Activated CD4-positive, alpha-beta T cell treated with anti-CD3 and anti-CD28 coated beads, Interleukin-2, amount 50 U/mL, for 16 hours (primary cell): ENCODE results near the gene SORCS2.

ENCODE experiments used
- DNase-seq: peaks from one replicate; pipeline ENCODE4 v3.0.0-alpha.2; 2020

The SORCS2 gene

DNA sequence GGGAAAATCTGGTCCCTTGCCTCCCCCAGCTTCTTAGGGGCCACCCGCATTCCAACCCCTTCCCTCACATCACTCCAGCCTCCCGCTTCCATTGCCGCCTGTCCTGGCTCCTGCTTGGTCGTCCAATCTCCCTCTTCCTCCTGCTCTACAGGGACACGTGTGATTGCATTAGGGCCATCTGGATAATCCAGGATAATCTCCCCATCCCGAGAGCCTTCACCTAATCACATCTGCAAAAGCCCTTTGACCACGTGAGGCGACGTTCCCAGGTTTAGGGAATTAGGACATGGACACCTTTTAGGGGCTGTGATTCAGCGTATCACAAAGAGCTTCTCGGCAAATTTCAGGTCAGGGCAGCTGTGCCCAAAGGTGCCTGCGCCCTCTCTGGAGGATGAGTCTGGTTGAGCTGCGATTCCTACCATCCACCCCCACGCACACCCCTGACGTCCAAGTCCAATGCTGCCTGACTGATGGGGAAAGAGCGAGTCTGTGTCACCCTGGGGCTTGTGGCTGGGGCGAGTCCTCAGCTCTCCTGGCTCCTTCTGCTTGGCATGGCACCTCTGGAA lies 137.8 kb downstream of the SORCS2 start:
- DNase-seq: no peak

DNA sequence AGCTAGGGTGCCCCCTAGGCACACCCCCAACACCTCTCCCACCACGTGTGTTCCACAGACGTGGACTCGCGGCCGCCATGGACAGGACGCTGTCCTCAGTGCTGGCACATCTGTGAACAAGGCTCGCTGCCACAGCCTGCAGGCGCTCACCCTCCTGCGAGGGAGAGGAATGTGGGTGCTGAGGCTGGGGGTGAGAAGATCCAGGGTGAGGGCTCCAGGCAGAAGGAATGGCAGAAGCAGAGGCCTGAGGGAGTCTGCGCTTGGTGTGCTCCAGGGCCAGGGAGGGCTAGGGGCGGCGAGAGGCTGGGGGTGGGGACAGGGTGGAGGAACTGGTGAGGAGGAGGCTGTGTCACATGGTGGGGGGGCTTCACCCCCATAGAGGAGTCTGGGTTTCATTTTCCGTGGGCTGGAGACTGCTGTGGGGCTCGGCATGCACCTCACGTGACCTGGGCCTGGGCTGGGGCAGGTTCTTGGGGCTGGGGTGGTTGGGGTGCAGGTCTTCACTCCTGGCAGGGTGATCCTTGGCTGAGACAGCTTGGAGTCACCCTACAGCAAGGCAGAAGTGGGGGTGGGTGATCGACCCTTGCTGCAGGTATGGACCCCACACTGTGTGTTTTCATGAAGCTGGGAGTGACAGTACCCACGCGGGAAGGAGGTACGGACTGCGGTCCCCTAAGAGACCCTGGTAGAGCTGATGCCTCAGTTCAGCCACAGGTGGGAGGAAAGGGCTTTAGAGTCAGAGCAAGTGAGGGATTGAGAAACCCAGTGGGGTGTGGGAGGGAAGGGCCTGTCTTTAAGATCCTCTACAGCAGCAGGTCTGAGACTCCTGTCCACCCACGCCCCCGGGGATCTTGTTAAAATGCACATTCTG lies 138.7 kb downstream of the SORCS2 start:
- no peak for DNase-seq

DNA sequence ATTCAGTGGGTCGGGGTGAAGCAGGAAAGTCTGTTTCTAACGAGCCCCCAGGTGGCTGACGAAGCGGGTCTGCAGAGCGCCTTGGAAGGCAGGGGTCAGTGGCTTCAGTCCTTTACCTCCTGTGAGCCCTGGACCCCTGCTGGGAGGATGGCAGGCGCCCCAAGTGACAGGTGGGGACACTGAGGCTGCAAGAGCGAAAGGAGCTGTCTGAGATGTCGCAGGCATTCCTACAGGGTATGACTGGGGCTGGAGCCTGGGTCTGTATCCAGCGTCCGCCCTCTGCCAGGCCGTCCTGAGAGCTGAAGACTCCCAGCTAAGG lies 139.3 kb downstream of the SORCS2 start:
- no peak for DNase-seq

DNA sequence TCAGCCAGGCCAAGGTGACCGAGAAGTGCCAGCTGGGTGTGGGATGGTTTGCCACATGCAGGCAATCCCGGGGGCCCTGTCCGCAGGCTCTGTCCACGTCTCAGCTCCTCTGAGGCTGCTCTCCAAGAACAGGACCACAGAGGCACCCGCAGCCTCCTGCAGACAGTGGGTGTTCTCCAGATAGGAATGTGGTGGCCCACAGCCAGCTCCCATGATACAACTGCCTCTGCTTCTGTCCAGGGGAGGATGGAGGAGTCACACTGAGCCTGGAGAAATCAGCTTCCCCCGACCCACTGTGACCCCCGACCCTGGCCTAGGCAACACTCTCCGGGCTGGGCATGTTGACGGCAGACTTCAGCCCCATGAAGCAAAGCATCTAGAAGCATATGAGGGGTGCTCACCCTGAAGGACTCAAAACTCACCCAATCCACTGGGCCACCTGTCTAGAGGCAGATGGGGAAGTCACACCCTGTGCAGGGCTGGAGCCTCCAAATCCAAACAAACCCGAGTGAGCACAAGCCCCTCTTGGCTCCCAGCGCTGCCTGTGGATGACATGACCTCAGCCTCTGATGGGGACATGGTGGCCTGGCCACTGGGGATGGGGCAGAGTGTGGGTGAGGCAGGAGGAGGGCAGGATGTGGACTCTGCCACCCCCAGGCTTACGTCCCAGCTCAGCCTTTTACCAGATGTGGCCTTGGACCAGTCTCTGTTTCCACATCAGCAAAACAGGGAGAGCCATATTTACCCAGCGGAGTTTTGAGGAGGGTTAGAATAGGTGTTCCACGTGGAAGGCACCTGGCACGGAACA lies 140.1 kb downstream of the SORCS2 start:
- no peak for DNase-seq

DNA sequence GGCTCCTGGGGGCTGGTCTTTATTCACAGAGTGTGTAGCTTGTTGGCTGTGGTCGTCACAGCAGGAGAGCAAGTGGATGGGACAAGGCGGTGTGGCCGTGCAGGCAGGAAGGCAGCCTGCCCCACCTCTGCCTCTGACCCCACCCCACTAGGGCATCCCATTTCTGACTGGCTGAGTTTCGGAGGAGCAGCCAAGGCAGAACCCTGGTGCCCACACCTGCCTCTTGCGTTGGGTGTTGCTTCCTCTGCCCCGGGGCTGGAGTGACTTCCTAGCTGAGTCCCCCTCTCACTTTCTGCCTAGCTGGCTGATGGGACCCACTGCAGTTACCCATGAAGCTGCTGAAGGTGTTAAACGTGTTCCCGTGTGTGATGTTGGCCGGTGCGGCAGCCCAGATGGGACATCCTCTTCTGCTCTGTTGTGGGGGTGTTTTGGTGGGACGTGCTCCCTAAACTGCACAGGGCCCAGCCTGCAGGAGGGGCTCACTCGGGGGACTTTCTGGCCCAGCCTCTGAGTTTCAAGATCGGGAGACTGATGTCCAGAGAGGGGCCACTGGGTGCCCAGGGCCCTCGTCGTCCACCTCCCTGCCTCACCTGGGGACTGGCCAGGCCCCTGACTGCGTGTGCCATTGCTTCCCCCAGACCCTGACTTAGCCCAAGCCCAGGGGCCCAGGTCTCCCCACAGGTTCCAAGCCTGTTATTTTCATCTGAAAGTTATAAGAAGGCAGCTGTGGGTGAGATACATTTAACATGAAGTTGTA lies 140.9 kb downstream of the SORCS2 start:
- no peak for DNase-seq

DNA sequence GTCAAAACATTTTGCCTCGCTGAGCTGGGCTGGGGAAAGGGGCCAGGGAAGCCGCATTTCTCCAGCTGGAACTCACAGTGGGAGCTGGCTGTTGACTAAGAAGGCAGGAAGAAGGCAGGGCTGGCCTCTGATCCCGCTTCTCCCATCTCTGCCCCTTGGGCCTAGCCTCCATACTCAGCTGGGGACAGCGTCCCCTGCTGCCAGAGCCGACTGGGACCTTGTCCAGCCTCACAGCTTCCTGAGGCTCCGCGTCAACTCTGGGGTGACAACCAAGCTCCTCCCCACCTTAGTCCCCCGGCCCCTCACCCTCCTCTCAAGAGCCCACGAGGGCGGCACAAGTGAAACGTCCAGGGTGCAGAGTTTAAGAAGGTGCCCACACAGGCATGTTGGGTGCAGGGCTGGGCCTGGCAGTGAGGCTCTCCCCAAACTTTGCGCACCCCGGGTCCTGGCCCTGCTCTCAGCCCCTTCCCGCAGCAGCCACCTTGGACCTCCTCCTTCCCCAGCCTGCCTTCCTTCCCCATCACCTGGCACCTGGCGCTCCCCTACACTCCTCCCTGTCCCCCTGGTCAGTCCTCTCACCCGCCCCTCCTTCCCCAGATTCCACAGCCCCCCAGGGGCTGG lies 141.6 kb downstream of the SORCS2 start:
- DNase-seq: no peak

DNA sequence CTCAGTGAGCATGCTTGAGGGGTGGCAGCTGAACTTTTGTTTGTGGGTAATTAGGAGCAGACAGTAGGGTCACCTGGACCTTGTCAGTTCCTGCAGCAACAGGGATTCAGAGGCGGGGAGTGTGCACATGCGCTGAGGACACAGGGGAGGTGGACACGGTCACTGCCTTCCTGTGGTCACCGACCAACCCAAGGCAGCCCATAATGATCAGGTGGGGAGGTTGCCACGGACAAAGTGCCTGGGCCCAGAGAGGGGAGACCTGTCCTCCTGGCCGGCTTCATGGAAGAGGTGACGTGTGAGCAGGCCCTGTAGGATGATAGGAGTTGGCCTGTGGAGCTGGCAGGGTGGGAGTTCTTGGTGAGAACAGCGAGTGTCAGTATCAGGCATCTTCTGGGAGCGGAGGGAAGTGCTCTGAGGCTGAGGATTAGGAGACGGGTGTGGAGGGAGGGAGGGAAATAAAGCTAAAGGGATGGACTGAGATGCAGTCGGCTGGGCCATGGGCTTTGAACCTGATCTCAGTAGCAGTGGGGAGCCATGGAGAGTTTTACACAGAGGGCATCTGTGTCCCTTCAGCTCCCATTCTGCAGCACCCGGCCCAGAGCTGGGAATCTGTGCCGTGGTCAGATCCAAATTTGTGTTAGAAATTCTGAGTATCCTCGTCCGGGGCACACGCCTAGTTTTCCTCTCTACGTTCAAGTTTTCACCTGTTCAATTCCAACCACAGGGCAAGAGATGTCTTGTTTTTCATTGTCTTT lies 142.4 kb downstream of the SORCS2 start:
- no peak for DNase-seq

DNA sequence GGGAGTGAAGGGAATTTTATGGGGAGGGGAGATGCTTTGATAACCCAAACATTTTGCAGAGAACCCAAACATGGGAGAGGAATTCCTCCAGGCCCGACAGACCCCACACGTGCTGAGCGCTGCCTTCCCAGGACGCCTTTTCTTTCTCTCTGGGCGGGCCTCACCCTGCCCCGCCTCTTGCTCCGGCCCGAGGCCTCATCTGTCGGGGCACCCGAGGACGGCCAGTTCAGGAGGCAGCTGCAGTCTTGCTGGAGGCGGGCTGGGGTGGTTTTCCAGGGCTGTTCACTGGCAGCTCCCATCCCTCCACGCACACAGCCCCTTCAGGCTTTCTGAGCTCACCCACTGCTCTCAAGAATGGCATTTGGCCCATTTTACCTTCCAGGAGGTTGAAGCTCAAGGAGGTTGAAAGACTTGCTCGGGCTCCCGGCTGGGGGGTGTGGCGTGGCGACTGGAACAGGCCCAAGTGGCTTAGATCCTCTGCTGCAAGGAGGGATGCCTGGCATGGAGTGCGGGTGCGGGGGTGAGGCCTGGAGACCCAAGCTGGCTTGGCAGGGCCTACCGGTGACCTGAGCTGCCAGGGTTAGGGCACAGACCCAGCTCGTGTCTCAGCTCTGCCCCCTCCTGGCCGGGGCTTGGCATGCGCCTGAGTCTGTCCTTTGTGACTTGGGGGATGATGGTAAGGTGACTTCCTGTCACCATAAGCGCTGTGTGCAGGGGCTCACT lies 143.2 kb downstream of the SORCS2 start:
- DNase-seq: peak; percentile 73

DNA sequence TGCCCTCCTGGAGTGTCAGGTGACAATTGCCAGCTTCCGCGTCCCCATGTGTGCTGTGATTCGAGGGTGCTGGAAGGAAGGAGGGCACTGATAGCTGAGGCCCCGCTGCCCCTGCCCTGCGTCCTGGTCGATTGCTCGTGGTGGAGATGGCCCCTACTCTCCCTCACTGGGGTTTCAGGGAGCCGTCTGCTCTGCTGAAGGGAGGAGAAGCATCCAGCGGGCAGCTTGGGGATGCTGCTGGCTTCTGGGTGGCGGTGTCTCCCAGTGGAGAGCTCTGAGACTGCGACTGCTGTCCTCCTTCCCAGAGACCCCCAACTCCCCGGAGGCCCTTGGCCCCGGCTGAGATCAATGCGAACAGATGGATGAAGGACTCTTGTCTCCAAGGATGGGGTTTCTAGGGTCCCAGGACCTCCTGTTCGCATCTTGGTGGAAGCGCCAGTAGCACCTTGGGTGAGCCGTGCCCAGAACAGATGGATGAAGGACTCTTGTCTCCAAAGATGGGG lies 143.8 kb downstream of the SORCS2 start:
- DNase-seq: no peak

DNA sequence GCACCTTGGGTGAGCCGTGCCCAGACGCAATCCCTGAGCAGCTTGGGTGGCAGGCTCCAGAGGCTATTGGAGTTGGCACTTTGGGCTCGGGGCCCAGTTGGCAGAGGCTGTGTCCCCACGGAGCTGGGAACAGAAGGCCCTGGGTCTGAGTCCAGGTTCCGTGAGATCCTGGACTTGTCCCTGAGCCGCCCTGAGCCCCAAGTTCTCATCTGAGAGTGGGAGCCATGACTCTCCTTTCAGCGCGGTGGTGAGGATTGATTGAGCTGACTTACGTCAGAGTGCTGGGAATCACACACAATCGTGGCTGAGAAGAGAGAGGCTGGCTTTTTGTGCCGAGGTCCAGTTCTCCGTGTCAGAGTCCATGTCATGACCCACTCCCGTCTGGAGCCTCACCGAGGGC lies 144.4 kb downstream of the SORCS2 start:
- no peak for DNase-seq

DNA sequence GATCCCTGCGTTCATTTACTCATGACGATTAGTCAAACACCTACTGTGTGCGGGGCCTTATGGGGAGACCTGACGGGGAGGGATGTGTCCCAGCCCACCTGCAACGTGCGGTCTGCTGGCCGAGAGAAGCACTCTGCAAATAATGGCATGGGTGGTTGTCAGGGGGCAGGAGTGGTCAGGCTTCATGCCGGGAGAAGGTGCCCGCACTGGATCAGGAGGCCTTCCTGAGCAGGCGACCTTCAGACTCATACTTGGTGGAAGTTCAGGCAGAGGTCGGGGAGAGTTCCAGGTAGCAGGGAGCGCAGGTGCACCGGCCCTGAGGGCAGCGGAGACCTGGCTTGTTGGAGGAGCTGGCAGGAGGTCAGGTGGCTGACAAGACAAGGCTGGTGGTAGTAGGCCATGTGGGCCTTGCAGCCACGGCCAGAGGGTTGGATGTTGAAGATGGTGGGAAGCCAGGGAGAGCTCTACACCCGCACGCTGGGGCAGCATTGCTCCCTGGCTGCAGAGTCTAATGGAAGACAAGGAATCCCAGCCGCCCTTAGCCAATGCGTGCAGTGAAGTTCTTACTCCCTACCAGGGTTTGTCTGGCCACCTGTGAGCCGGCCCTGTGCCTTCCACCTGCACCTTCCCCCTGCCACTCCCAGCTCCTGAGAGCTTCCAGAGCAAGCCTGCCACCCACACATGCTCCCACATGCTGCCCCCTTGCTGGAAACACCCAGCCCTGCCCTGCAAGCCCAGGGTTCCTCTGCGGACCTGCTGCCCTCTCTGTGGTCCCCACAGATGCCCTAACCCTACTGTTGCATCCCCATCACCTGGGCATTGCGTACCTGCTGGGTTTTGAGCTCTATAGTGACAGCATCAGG lies 145.1 kb downstream of the SORCS2 start:
- DNase-seq: no peak

DNA sequence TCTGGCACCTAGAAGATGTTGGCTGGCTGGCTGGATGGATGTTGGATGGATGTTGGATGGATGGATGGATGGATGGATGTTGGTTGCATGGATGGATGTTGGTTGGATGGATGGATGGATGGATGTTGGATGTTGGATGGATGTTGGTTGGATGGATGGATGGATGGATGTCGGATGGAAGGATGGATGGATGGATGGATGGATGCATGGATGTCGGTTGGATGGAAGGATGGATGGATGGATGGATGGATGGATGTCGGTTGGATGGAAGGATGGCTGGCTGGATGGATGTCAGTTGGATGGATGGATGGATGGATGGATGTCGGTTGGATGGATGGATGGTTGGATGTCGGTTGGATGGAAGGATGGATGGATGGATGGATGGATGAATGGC lies 145.7 kb downstream of the SORCS2 start:
- DNase-seq: no peak

DNA sequence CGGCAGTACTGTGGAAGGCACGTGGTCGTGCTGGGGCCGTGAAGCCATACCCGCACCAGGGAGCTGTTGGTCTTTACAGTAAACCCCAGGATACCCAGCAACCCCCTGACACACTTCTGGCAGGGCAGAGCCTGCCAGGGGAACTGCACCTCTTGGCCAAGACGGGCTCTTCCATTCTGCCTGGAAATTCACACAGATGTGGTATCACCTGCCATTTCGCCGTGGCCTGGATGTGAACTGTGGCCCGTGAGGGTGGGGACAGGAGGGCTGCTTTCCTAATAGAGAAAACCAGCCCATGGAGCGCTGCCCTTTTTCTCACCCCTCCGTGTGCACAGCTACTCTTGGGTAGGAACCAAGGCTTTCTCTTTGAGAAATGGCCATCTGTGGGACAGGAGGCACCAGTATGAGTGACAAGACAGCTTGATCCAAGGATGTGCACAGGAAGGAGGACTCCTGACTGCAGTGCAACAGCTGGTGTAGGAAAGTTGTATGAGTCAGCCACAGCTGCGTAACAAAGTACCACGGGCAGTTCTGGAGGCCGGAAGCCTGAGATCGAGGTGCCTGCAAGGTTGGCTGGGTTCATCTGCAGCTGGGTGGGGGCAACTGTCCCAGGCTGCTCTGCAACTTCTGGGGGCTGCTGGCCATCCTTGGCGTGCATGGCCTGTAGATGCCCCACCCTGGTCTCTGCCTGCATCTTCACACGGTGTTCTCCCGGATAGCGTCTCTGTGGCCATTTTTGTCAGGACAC lies 146.7 kb downstream of the SORCS2 start:
- no peak for DNase-seq

DNA sequence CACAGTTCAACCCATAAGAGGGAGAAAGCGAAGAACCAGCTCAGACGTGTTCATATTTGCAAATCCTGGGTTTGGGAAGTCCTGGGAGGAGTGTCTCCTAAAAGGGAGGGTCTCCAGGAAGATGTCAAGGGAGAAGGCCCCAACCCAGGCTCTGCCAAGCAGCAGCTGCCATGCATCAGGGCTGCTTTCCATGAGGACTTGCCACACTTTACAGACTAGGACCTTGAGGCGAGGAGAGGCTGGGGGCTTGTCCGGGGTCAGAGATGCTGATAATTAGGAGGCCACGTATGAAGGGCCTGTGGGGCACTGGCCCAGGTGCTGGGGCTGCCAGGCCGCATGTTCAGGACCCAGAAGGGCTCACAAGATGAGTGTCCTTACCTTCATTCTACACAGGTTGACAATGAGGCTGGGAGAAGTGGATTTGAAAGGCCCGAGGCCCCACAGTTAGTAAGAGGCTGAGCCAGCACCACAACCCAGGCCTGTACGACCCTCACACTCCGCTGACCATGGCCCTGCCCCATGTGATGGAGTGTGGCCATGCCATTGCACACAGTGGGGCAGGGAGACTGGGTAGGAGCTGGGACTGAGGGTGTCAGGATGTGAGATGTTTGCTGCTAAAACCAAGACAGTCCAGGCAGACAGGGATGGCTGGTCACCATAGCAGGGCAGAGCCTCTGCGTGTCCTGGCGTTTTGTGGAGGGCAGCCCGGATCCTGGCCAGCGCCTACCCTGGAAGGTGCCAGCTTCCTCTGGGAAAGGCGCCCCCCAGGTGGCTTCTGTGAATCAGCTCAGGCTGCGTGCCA lies 147.6 kb downstream of the SORCS2 start:
- DNase-seq: no peak

DNA sequence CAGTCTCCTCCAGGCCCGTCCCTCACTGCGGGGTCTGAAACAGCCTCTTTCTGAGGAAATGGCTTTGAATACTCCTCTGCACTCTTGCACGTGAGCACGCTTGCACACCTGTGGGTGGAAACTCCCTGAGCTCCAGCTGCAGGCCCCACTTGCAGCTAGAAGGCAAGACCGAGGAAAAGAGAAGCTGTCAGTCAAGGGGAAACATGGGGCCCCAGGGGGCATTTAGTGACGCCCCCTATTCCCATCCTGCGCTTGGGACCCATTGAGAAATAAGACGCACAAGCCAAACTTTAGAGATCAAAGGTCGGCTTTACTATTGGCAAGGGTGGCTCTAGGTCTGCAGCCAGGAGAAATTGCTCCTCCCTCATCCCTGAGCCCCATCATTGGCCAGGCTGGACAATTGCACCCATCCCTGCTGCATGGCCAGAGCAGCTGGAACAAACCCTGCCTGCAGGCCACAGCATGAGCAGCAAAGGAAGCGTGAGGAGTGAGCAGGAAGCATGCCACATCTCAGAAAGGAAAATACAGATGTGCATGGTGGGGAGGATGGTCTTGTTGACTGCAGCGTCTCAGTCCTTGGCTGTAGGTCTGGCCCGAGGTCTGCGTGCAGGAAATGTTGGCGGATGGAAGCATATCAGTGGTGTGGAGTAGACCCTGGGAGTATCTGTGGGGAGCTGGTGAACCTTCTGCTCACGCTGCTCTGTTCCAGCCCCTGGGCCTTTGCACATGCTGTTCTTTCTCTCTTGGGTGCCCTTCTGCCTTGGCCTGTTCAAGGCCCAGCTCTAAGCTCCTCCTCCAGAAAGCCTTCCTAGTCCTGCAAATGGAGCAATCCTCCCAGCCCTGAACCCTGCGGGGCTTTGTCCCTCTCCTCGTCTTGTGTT lies 148.5 kb downstream of the SORCS2 start:
- no peak for DNase-seq

DNA sequence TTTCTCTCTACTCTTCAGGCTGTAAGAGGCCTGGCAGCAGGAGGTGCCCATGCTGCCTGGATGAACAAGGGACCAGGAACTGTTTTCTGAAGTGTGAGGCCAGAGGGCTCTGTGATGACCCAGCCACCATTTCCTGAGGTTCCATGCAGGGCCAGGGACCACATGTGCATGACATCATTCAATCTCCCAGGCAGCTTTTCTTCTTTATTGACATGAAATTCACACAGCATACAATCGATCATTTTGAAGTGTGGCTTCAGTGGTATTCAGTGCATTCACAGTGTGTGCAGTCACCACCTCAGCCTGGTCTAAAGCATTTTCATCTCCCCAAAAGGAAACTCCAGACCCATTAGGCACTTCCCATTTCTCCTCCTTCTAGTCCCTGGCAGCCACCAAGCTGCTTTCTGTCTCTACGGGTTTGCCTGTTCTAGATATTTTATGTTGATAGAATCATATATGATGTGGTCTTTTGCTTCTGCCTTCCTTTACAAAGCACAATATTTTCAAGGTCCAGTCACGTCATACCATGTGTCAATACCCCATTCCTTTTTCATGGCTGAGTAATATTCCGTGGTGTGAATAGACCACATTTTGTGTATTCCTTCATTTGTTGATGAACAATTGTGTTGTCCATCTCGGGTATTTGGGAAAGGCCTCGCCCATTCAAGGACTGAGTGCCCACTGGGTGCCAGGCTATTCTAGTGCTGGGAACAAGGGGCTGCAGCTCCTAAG lies 149.3 kb downstream of the SORCS2 start:
- no peak for DNase-seq
